IPS-18c (cell line): Measurements from ENCODE around the gene ANKZF1.

Experiments used
- H3K4me3 ChIP-seq: 2 replicates; pipeline ENCODE4 v1.7.0; 2013; ENCODE audit warnings: low read depth, mild to moderate bottlenecking, low read length, moderate library complexity; ENCODE audit not compliant: insufficient read depth
- H3K9me3 ChIP-seq: one replicate; pipeline ENCODE4 v1.6.1; 2013; ENCODE audit warnings: mild to moderate bottlenecking, low read length, moderate library complexity; ENCODE audit not compliant: control insufficient read depth, insufficient read depth

ANKZF1 gene

GRCh38 chr2:219284501-219285372, 55.1 kb downstream of the ANKZF1 start:
- Histone ChIP-seq H3K9me3 (no peaks in the 10 kb centered on the region), H3K4me3 (no peak overlapping the region)

DNA sequence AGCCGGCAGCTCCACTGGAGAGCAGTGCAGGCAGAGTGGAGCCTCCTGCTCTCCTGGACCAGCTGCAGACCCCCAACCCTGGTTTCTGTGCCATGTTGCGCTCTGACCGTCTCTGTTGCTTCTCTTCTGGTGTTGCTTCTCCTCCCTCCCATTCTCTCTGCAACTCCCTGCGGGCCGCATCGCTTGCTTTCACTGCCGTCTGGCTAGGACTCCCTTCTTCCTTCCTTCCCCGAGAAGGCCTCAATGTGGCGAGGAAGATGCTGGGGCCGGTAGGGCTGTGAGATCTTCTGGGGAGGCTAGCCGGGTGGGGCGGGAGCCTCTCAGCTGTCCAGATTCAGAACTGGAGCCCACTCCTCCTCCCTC, 55.7 kb downstream of the ANKZF1 start:
- Histone ChIP-seq H3K9me3 (no peaks in the 10 kb centered on the region), H3K4me3 (no peak overlapping the region)

- Histone ChIP-seq H3K4me3 (no peak overlapping the region), H3K9me3 (no peaks in the 10 kb centered on the region)
Measured at GRCh38 chr2:219285894-219286425, 56.4 kb downstream of the ANKZF1 start.
